Smooth muscle cell of the brain vasculature (primary cell): ENCODE measurements around the gene HECTD4.
"Not testable (repeated sequence)": the region's sequence is repeated elsewhere in the genome, so short reads cannot be mapped to it uniquely, and the experiment has no call there.

Experiments used
- DNase-seq: peaks from one replicate; pipeline ENCODE4 v3.0.0-alpha.2; 2012; ENCODE audit warnings: low read depth, low spot score

HECTD4 gene

DNA sequence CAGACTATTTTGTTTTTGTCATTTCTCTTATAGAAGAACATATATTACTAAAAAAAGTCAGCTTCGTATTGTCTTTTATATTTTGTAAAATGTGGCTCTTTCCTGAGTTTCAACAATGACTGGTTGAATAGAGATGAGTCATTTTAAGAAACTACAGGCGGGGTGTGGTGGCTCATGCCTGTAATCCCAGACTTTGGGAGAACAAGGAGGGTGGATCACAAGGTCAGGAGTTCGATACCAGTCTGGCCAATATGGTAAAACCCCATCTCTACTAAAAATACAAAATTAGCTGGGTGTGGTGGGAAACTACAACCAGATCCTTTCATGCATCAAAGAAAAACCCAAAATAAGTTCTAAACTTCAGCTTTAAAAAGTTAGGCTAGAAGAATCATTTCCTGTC is 28.8 kb downstream of the HECTD4 start:
- no peak for DNase-seq

DNA sequence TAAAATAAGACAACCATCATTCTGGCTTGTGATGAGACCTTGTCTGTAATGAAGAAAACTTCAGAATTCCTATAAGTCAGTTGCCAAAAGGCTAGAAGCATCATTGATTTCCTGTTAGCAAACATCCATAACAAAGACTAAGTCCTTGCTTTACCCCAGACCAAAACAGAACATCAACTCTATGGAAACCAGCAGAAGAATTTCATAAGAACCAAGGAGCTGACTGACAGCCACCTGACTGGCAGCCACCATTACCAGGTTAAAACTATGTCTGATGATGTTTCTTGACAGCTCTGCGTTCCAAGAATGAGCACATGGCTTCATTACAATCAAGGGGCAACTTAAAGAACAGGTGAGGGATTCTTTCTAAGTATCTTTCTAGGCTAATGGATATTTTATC is 29.3 kb downstream of the HECTD4 start:
- DNase-seq, result no peak

DNA sequence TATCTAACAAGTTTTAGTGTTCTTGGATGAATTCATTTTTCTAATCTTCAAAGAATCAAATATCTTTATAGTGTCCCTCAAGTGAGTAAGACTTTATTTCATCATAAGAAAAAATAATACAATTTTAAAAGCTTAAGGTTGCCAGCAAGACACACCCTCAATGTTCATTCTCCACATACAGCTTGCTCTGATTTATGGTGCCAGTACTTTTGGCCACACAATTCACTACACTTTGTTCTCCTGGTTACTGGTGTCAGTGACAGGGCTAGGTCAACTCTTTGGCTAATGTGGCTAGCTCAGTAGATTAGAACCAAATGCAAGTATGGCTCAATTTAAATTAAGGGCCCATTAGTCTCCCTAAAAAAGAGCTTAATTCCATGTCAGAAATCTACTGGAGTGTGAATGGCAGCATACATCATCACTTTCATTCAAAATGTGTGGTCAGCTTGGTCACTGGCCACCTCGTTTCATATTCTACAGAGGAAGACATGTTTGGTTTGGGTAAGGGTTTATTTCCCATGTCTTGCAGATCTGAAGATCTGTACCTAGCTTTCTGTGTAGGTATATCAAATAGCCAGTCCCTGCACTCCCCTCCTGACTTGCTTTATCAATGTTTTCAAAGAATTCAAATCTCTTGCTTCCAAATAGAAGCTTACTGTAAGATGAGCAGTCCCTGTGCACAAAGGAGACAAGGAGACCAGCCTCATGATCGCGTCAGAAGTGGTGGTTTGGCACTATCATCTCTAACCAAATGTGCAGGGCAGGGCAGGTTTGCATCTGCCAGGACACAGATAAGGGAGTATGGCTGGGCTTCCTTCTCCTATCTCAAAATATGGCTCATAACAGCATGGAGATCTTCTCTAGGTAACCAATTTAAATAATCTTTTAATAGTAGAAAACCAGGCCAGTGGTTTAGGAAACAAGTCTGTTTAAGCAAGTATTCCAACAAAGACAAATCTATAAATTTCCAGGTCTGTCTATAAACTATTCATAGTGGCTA is 31.3 kb downstream of the HECTD4 start:
- DNase-seq, result no peak

DNA sequence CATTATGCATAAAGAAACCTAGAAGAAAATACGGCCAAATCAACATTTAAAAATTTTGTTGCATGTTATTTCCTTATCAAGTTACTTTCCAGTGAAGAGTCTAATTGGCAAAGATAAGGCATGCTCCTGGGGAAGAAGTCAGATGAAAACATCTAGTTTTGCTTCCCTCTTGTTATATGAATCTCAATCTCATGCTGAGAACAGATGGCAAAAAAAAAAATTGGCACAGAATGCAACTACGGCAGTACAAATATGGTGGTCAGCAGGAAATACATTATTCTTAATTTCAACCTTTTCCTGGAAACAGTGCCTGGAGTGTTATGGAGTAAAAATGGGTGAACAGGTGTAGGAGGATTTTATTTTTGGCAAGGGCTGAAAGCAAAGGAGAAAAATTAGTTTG is 32.8 kb downstream of the HECTD4 start:
- DNase-seq, result peak; percentile 40

DNA sequence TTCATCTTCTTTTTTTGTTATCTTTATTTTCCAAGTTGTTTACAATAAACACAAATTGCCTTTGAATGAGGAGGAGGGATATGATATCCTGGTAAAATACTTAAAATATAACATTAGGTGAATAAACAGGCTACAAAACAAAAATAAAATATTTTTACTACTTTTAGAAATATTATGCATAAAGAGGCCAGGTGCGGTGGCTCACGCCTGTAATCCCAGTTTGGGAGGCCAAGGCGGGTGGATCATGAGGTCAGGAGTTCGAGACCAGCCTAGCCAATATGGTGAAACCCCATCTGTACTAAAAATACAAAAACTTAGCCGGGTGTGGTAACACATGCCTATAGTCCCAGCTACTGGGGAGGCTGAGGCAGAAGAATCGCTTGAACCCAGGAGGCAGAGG is 33.3 kb downstream of the HECTD4 start:
- not testable (repeated sequence) for DNase-seq

DNA sequence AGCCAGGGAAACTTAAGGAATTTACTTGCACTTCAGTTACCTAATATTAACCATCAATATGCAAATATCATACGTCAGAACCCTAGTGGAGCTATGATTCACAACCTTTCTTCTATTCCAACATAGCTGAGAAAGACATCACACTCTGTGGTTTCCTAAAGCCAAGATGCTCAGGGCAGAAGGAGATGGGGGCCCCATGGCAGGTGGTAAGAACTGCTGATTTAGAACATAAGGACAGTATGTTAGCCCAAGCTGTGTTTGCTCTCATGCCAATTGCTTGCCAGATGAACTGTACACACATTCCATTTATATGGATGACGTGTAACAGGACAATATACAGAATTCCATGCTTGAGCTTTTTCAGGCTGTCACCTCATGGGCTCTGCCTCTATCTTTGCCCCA is 34.6 kb downstream of the HECTD4 start:
- peak; percentile 43 for DNase-seq

DNA sequence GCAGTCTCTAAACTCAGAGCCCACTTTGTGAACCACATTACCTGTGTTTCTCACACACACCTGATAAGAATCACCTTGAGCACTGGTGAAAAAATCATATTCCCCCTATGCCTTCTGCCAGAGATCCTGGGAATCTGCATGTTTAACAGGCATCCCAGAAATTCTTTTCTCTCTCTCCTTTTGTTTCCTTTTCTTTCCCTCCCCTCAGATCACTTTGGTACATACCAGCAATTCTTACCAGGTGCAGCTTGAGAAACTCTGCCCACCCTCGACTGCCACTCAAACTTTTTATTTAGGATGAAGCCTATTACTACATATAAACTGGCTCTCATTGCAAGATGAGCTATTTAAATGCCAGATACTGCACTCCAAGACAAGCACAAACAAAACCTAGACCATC is 36.0 kb downstream of the HECTD4 start:
- DNase-seq, result no peak

DNA sequence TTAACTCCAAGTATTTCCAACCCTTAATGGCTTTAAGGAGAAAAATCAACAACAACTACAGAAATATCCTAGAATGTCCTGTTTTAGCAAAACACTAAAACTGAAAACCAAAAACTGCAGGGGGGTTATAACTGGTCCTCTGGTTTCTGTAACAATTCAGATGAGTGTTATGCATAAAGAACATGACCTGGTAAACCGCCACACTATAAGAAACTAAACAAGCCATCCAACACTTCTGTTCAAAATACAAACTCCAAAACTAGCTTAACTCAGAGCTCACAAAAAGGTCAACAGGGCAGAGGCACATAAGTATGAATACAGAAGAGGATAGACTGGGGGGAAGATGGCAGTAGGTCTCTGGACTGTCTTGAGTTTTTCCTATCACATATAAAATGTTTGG is 38.0 kb downstream of the HECTD4 start:
- DNase-seq, result no peak

DNA sequence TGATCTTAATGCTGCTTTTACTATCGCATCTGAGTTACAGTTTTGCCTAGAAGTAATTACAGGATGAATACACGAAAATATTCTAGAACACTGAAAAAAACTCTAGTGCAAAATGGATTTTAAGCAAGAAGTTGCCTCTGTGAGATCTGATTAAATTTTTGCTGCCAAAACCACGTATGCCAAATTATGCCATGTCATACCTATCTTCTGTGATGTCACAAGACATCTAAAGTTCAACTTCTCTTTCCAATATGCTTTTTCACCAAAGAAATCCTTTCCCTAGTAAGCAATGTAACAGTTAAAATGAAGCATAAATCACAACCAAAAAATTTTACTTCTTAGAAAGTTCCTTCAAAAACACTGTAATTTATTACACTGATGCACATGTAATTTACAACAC is 39.6 kb downstream of the HECTD4 start:
- no peak for DNase-seq

DNA sequence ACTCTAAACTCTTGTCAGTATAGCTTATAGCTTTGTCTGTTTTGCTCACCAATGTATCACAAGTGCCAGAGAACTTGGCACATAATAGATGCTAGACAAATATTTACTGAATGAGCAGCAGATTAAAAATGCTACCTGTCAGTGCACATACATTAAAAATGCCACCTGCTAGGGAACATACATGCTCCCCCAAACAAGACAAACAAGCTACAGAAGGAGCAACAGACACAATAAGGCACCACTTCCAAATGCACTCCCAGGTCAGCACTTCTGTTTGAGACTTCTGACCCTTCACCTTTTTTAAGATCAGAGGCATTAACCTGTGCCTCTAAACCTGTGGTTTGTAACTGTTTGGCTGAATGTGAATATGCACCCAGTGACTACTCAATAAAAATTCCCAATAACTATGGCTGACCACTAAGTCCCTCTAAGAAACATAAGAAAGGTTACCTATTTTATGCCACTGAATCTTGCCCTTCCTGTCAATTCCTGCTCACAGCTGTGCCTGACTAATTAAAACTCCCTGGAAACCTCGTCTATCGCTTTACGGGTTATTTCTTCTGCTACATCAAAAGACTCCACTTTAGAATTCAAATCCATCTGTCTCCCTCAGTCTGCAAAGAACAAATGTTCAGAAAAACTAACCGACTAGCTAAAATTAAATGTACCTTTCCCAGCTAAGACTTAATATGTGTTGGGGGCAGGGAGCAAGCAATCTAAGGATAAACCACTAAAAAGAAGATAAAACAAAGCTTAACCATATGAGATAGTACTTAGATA is 41.0 kb downstream of the HECTD4 start:
- DNase-seq, result no peak

DNA sequence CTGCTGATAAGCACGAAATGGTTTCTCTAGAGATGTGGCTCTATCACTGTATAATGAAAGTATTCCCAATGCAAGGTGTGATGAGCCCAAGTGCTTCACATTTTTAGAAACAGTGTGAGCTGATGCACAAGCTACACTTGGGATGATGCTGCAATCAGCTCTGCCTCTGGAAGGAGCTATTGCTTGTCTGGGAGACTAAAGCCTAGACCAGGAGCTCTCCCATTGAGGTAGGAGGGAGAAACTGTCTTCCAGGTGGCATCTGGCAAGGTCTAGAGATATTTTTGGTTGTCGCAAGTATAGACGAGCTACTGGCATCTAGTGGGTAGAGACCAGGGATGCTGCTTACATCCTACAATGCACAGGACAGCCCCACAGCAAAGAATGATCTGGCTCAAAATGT is 42.0 kb downstream of the HECTD4 start:
- no peak for DNase-seq

DNA sequence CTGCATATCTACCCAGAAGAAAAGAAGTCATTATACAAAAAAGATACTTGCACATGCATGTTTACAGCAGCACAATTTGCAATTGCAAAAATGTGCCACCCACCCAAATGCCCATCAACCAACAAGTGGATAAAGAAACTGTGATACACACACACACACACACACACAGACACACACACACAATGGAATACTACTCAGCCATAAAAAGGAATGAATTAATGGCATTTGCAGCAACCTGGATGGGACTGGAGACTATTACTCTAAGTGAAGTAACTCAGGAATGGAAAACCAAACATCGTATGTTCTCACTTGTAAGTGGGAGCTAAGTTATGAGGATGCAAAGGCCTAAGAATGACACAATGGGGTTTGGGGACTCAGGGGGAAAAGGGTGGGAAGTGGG is 47.2 kb downstream of the HECTD4 start:
- DNase-seq, result not testable (repeated sequence)

DNA sequence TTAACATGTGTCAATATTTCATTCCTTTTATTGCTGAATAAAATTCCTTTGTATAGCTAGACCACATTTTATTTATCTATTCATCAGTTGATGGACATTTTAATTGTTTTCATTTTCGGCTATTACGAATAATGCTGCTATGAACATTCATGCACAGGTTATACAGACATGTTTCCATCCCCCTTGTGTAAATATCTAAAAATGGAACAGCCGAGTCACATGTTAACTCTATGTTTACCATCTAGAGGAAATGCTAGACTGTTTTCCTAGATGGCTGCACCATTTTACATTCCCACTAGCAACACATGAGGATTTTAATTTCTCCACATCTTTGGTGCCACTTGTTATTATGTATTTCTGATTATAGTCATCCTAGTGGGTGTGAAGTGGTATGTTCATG is 49.2 kb downstream of the HECTD4 start:
- no peak for DNase-seq

DNA sequence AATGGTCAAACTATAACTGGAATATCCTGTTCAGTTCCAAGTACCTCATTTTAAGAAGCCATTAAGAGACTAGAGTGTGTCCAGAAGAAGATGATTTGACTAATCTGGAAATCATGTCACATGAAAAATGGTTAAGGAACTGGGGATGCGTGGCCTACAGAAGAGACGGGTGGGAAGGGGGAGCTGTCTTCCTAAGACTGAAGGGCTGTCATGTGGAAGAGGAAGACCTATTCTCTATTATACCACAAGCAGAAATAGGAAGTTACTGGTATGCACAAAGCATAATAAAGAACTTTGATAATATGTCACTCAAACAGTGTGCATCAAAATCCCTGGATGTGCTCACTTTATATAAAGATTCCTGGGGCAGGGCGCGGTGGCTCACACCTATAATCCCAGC is 50.3 kb downstream of the HECTD4 start:
- DNase-seq, result no peak

DNA sequence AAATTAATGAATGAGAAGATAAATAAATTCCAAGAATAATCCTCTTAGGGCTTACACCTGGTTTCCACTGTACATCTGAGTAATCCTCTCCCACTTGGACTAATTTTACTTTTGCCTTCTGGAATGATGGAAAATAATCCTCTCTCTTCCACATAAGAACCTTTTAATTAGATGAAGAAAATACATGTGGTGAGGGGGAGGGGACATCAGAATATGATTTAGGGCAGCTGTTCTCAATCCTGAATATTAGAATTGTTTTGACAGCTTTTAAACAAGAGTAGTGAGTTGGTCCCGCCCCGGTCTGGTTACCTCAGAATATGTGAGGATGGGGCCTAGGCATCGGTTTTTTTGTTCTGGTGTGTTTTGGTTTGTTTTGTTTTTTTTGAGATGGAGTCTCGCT is 51.5 kb downstream of the HECTD4 start:
- DNase-seq, result no peak

DNA sequence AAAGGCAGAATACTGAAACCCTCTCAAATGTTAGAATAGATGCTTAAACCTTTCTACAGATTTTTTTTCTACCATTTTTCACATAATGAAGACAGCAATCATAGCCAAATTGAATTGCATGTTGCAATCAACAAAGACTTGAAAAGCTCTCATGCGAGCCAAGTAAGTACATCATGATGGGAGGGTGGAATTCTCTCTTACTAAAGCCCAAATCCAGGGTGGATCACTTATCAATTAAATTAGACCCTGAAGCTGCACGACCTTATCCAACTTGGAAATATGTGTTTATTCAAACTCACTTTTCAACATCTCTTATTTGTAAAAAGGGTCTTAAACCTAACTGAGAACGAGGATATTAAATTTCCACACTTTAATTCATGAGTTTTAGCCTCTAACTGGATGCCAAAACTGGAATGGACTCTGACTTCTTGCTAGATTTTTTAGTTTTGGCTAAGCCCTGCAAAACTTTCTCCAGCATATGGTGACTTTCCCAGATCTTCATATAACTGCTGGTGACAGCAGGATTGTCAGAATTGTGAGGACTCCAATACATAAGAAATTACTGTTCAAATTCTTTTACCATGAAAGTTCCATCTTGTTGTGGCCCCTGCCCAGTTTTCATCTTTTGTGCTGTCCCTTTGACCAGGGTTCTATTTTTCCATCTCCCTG is 53.6 kb downstream of the HECTD4 start:
- DNase-seq, result no peak

DNA sequence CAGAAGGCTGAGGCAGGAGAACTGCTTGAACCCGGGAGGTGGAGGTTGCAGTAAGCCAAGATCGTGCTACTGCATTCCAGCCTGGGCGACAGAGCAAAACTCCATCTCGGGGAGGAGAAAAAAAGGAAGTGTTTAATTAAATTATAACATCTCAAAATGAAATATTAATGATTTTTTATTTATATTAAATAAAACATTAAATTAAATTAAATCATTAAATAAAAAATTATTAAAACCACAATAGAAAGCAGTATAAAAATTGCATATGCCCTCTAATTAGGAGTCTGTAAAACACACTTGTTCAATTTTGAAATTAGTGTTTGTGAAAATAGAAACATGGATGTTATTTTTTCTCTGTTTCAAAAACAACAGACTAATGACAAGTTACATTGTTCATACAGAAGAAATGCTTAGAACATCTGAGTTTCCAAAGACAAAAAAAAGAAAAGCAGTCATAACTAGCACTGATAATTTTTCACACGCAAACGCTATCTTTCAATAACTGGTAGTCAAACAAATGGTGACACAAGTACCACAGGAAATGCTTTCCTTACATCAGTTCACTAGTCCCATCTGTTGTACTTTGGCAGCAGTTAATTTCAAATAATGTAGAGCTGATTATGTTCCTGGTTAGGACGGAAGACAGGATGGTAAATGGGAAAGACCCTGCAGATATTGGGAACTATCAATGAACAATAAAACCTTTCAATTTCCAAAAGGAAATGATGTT is 54.9 kb downstream of the HECTD4 start:
- DNase-seq, result no peak

DNA sequence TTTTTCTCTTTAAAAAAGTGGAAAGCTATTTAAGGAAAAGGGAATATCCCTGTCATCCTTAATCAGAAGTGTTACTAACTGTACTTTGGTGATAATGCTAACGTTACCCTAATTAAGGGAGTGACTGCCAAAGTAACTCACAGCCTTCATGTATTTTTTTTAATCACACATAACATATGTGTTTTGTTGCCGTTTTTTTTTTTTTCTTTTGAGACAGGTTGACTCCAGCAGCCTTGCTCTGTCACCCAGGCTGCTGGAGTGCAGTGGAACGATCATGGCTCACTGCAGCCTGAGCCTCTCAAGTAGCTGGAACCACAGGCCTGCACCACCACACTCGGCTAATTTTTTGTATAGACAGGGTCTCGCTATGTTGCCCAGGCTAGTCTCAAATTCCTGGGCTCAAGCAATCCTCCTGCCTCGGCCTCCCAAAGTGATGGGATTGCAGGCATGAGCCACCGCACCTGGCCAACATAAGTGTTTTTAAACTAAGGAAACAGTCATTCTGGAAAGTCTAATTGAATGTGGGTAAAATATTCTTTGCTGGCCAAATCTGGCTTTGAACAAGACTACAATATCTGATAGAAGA is 56.5 kb downstream of the HECTD4 start:
- no peak for DNase-seq

DNA sequence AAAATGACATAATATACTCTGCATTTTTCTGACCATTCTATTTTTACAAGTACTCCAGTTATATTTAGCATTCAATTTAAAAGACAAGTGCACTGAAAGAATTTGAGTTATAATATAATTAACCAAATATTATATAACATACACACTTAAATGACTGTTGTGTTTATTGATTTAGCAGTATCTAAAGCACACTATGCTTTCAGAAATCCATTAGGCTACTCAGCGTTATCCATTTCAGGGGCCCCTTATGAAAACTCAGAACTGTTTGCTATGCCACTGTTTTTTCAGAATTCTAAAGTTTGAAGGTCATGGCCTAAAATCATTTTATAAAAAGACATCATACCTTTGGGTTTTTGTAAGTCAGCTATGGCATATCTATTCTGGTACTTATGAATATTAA is 57.1 kb downstream of the HECTD4 start:
- DNase-seq, result no peak

DNA sequence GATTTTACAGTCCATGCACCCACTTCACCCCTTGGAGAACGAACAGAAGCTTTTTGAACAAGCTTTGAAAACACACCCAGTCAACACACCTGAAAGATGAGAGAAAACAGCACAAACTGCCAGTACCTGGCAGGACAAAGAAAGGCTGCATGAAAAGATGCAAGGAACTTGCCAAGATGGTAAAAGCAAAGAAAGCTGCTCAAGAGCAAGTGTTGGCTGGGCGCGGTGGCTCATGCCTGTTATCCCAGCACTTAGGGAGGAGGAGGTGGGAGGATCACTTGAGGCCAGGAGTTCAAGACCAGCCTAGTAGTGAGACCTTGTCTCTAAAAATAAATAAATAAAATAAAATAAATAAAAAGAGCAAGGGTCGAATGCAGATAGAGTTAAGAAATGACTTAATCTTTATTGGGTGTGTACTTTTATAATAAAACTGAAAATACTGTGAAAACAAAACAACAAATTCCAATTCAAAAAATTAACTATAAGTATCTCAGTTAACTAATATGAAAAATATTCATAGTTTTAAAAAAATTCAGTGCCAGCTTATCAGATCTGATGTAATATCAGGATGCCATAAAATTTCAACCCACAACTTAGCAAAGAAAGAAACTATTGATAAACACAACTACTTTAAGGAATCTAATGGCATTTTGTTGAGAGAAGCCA is 59.2 kb downstream of the HECTD4 start:
- no peak for DNase-seq

DNA sequence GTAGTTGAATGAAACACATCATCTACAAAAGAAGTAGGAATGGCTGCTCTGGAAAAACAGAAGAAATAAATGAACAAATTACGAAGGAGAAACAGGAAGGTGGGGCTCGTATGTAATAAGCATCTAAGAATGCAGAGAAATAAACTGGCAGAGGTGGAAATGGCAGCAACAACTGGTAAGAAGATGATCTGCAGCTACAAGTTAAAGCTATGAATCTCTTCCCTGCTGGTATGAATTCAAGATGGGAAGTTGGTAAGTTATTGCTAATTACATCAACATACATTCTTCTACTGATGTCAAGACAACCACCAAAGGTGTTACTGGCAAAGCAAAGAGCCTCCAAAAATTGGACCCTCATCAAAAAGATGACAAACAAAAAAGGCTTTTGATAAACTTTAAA is 59.8 kb downstream of the HECTD4 start:
- DNase-seq, result no peak
